AG10803 (cell line): ENCODE data around the gene RYR2.

Experiments
- DNase-seq: peaks from one replicate; pipeline ENCODE4 v3.0.0; 2010; ENCODE audit warnings: low read depth
- H3K4me3 ChIP-seq: 2 replicates; pipeline ENCODE4 v1.5.1; 2011; ENCODE audit warnings: mild to moderate bottlenecking, low read length, control low read depth
- TF ChIP-seq, protein P1 (sequence below): conservative IDR thresholded peaks from 2 replicates; pipeline ENCODE4 v1.5.1; 2011; ENCODE audit warnings: mild to moderate bottlenecking, low read length, control low read depth, inconsistent platforms

The RYR2 gene

GRCh38 chr1:237712586-237713157 is 670.7 kb downstream of the RYR2 start:
- TF ChIP-seq, protein P1, sequence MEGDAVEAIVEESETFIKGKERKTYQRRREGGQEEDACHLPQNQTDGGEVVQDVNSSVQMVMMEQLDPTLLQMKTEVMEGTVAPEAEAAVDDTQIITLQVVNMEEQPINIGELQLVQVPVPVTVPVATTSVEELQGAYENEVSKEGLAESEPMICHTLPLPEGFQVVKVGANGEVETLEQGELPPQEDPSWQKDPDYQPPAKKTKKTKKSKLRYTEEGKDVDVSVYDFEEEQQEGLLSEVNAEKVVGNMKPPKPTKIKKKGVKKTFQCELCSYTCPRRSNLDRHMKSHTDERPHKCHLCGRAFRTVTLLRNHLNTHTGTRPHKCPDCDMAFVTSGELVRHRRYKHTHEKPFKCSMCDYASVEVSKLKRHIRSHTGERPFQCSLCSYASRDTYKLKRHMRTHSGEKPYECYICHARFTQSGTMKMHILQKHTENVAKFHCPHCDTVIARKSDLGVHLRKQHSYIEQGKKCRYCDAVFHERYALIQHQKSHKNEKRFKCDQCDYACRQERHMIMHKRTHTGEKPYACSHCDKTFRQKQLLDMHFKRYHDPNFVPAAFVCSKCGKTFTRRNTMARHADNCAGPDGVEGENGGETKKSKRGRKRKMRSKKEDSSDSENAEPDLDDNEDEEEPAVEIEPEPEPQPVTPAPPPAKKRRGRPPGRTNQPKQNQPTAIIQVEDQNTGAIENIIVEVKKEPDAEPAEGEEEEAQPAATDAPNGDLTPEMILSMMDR: no peak
- no peak for DNase-seq
- H3K4me3 ChIP-seq: no peak overlapping the region

DNA sequence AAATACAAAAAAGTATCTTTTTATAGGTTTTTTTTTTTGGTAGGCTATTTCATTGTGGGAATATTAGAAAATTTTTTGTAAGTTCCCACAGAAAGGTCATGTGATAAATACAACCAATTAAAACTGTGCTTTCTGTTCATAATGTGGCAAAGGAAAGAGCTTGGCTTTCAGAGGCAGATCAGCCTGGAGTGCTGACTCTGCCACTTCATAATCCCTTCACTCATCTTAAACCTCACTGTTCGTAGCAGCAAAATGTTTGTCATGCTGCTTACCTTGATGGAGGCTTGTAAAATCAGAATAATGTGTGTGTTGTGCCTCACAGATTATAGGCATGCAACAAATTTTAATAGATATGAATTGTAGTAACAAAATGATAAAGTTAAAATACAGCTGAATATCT is 671.9 kb downstream of the RYR2 start:
- DNase-seq: no peak
- no peak overlapping the region for H3K4me3 ChIP-seq
- TF ChIP-seq, protein P1: no peak

DNA sequence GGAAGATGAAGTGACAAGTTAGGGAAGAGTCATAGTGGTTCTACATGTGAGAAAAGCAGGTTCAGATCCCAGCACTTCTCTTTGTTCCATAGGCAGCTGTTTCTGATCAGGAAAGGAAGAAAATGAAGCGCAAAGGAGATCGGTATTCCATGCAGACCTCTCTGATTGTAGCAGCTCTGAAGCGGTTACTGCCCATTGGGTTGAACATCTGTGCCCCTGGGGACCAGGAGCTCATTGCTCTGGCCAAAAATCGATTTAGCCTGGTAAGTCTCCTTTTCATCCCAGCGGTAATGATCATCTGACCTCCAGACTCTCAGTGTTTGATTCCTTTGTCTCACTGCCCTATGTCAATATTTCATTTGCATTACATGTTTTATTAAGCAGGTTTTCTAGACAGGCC is 675.1 kb downstream of the RYR2 start:
- no peak overlapping the region for H3K4me3 ChIP-seq
- no peak for DNase-seq
- TF ChIP-seq, protein P1: no peak

GRCh38 chr1:237730826-237731350 is 688.9 kb downstream of the RYR2 start:
- TF ChIP-seq, protein P1: no peak
- H3K4me3 ChIP-seq: no peak overlapping the region
- no peak for DNase-seq

- no peak overlapping the region for H3K4me3 ChIP-seq
- no peak for DNase-seq
- TF ChIP-seq, protein P1: no peak
Measured at GRCh38 chr1:237732657-237733056, 690.7 kb downstream of the RYR2 start.

- H3K4me3 ChIP-seq: no peak overlapping the region
- TF ChIP-seq, protein P1: no peak
- no peak for DNase-seq
Measured at GRCh38 chr1:237736372-237737029, 694.5 kb downstream of the RYR2 start.

DNA sequence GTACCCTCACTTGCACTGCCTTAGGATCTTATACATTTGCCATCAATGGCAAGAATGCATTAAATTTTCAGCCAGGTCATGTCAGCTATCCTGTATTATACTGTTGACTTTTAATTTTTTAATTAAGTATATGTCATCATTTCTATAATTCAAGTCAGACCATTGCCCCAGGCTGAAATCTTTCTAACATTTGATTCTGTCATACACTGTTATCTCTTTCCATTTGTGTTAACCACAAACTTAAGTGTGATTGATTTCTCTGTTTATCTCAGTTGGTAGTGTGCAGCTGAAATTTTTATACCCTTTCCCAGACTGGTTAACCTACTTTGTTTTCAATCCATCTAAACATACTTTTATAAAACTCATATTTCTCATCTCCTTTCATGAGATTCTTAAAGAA is 695.5 kb downstream of the RYR2 start:
- no peak for DNase-seq
- H3K4me3 ChIP-seq: no peak overlapping the region
- TF ChIP-seq, protein P1: no peak
